ENCODE data around the gene ABCA13.

ABCA13 gene, protein sequence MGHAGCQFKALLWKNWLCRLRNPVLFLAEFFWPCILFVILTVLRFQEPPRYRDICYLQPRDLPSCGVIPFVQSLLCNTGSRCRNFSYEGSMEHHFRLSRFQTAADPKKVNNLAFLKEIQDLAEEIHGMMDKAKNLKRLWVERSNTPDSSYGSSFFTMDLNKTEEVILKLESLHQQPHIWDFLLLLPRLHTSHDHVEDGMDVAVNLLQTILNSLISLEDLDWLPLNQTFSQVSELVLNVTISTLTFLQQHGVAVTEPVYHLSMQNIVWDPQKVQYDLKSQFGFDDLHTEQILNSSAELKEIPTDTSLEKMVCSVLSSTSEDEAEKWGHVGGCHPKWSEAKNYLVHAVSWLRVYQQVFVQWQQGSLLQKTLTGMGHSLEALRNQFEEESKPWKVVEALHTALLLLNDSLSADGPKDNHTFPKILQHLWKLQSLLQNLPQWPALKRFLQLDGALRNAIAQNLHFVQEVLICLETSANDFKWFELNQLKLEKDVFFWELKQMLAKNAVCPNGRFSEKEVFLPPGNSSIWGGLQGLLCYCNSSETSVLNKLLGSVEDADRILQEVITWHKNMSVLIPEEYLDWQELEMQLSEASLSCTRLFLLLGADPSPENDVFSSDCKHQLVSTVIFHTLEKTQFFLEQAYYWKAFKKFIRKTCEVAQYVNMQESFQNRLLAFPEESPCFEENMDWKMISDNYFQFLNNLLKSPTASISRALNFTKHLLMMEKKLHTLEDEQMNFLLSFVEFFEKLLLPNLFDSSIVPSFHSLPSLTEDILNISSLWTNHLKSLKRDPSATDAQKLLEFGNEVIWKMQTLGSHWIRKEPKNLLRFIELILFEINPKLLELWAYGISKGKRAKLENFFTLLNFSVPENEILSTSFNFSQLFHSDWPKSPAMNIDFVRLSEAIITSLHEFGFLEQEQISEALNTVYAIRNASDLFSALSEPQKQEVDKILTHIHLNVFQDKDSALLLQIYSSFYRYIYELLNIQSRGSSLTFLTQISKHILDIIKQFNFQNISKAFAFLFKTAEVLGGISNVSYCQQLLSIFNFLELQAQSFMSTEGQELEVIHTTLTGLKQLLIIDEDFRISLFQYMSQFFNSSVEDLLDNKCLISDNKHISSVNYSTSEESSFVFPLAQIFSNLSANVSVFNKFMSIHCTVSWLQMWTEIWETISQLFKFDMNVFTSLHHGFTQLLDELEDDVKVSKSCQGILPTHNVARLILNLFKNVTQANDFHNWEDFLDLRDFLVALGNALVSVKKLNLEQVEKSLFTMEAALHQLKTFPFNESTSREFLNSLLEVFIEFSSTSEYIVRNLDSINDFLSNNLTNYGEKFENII (N-terminal part only)

DNA sequence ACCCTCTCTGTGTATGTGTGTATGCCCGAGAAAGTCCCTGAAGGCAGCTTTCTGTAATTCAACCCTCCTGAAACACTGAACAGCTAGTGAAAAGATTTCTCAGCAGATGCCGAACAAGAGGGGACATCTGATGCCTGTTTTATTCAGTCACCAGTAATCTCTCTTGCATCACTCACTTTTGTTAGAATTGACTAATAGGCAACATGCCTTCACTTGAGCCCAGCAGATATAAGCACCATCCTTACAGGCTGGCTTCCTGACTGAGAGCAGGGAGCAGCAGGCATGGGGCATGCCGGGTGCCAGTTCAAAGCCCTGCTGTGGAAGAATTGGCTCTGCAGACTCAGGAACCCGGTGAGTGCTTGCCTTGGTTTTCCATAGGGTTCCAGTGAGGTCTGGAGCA lies at the start of gene ABCA13:
Gene ABCA13, plus strand, starts transcription at position 257 of the 400 bp plus-strand sequence. Its CDS starts 26 bp downstream, at position 283.
- no peak for TF ChIP-seq RAD21 (IDR thresholded peaks at IDR 0.05; ENCODE audit: low read depth)
- TF ChIP-seq YY1 (IDR thresholded peaks at IDR 0.05; ENCODE audit: low read depth), result no peak
- no peak for TF ChIP-seq CREB1 (IDR thresholded peaks at IDR 0.05; ENCODE audit: low read depth)
- TF ChIP-seq TAF1 (IDR thresholded peaks at IDR 0.05; ENCODE audit: low read depth), result no peak
- no peak for TF ChIP-seq TCF12 (IDR thresholded peaks at IDR 0.05; ENCODE audit: low read depth)
- TF ChIP-seq EP300 (IDR thresholded peaks at IDR 0.05; ENCODE audit: borderline replicate concordance), result no peak

DNA sequence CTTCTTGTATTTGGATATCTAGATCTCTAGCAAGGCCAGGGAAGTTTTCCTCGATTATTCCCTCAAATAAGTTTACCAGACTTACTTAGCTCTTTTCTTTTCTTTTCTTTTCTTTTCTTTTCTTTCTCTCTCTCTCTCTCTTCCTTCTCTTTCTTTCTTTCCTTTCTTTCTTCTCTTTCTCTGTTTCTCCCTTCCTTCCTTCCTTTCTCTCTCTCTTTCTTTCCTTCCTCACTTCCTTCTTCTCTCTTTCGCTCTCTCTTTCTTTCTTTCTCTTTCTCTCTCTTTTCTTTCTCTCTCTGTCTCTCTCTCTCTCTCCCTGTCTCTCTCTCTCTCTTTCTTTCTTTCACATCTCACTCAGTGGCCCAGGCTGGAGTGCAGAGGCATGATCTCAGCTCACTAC lies 45.2 kb upstream of the ABCA13 start:
- no peak for TF ChIP-seq CEBPB (IDR thresholded peaks at IDR 0.05)
- TF ChIP-seq EP300 (IDR thresholded peaks at IDR 0.05; ENCODE audit: borderline replicate concordance), result no peak
- TF ChIP-seq, protein P1, sequence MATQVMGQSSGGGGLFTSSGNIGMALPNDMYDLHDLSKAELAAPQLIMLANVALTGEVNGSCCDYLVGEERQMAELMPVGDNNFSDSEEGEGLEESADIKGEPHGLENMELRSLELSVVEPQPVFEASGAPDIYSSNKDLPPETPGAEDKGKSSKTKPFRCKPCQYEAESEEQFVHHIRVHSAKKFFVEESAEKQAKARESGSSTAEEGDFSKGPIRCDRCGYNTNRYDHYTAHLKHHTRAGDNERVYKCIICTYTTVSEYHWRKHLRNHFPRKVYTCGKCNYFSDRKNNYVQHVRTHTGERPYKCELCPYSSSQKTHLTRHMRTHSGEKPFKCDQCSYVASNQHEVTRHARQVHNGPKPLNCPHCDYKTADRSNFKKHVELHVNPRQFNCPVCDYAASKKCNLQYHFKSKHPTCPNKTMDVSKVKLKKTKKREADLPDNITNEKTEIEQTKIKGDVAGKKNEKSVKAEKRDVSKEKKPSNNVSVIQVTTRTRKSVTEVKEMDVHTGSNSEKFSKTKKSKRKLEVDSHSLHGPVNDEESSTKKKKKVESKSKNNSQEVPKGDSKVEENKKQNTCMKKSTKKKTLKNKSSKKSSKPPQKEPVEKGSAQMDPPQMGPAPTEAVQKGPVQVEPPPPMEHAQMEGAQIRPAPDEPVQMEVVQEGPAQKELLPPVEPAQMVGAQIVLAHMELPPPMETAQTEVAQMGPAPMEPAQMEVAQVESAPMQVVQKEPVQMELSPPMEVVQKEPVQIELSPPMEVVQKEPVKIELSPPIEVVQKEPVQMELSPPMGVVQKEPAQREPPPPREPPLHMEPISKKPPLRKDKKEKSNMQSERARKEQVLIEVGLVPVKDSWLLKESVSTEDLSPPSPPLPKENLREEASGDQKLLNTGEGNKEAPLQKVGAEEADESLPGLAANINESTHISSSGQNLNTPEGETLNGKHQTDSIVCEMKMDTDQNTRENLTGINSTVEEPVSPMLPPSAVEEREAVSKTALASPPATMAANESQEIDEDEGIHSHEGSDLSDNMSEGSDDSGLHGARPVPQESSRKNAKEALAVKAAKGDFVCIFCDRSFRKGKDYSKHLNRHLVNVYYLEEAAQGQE (IDR thresholded peaks at IDR 0.05; ENCODE audit: low read depth), result no peak
- TF ChIP-seq, protein P2, sequence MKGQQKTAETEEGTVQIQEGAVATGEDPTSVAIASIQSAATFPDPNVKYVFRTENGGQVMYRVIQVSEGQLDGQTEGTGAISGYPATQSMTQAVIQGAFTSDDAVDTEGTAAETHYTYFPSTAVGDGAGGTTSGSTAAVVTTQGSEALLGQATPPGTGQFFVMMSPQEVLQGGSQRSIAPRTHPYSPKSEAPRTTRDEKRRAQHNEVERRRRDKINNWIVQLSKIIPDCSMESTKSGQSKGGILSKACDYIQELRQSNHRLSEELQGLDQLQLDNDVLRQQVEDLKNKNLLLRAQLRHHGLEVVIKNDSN (IDR thresholded peaks at IDR 0.05), result no peak
- TF ChIP-seq RAD21 (IDR thresholded peaks at IDR 0.05; ENCODE audit: low read depth), result no peak
- TF ChIP-seq TAF1 (IDR thresholded peaks at IDR 0.05; ENCODE audit: low read depth), result no peak
- no peak for TF ChIP-seq EGR1 (IDR thresholded peaks at IDR 0.05)
- no peak for TF ChIP-seq ZBTB7A (IDR thresholded peaks at IDR 0.05; ENCODE audit: low read depth)
- no peak for TF ChIP-seq CREB1 (IDR thresholded peaks at IDR 0.05; ENCODE audit: low read depth)
- TF ChIP-seq NFIC (IDR thresholded peaks at IDR 0.05), result no peak
- TF ChIP-seq TEAD4 (IDR thresholded peaks at IDR 0.05), result no peak
- no peak for TF ChIP-seq TCF12 (IDR thresholded peaks at IDR 0.05; ENCODE audit: low read depth)
- TF ChIP-seq, protein P3, sequence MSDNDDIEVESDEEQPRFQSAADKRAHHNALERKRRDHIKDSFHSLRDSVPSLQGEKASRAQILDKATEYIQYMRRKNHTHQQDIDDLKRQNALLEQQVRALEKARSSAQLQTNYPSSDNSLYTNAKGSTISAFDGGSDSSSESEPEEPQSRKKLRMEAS (IDR thresholded peaks at IDR 0.05), result no peak
- TF ChIP-seq FOXM1 (IDR thresholded peaks at IDR 0.05; ENCODE audit: borderline replicate concordance, low read depth), result no peak

DNA sequence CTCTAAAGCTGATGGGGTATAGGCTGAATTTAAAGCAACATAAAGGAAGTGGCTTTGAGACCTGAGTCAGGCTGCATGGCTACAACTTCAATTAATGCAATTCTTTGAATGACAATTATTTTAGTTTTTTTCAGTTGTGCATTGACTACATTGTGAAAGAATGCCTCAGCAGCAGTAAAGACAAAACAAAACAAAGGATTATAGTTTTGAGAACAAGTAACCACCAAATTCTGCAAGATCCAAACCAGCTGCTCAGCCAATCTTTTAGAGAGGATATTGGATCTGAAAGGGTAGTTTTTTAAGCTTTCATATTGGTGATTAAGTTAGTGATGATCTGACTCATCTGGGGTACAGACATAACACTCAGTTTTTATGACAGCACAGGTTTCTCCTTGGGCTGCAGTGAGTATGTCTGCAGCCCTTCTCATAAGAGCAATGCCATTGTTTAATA lies 40.6 kb upstream of the ABCA13 start:
- TF ChIP-seq CEBPB (IDR thresholded peaks at IDR 0.05) (no peak), YY1 (IDR thresholded peaks at IDR 0.05; ENCODE audit: low read depth) (no peak), ZBTB7A (IDR thresholded peaks at IDR 0.05; ENCODE audit: low read depth) (no peak), NFIC (IDR thresholded peaks at IDR 0.05) (no peak), TCF12 (IDR thresholded peaks at IDR 0.05; ENCODE audit: low read depth) (no peak), TEAD4 (IDR thresholded peaks at IDR 0.05) (no peak), TAF1 (IDR thresholded peaks at IDR 0.05; ENCODE audit: low read depth) (no peak), CREB1 (IDR thresholded peaks at IDR 0.05; ENCODE audit: low read depth) (no peak), EP300 (IDR thresholded peaks at IDR 0.05; ENCODE audit: borderline replicate concordance) (no peak), EGR1 (IDR thresholded peaks at IDR 0.05) (no peak), RAD21 (IDR thresholded peaks at IDR 0.05; ENCODE audit: low read depth) (no peak)
- TF ChIP-seq, protein P1 (IDR thresholded peaks at IDR 0.05; ENCODE audit: low read depth), result no peak
- TF ChIP-seq, protein P3 (IDR thresholded peaks at IDR 0.05), result no peak
- TF ChIP-seq, protein P2 (IDR thresholded peaks at IDR 0.05), result no peak

DNA sequence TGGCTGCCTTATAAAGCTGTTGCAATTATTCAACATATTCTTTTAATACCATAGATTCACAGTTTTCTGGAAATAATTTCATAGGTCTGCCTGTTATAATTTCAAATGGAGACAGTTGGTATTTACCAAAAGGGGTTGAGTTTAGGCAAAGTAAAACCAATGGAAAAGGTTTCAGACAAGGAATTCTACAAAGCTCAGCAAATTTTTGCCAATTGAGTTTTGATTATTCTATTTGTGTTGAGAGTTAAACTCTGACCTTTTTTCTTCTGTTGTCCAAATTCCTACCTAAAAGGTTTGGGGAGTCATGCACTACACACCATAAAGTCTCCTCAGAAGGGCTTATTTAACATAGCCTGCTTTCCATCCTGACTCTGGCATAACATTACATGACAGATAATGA lies 38.5 kb upstream of the ABCA13 start:
- TF ChIP-seq EP300 (IDR thresholded peaks at IDR 0.05; ENCODE audit: borderline replicate concordance) (no peak), NFIC (IDR thresholded peaks at IDR 0.05) (no peak), CREB1 (IDR thresholded peaks at IDR 0.05; ENCODE audit: low read depth) (no peak), FOXM1 (IDR thresholded peaks at IDR 0.05; ENCODE audit: borderline replicate concordance, low read depth) (no peak), CEBPB (IDR thresholded peaks at IDR 0.05) (no peak), RAD21 (IDR thresholded peaks at IDR 0.05; ENCODE audit: low read depth) (no peak), TCF12 (IDR thresholded peaks at IDR 0.05; ENCODE audit: low read depth) (no peak), TAF1 (IDR thresholded peaks at IDR 0.05; ENCODE audit: low read depth) (no peak), ZBTB7A (IDR thresholded peaks at IDR 0.05; ENCODE audit: low read depth) (no peak), EGR1 (IDR thresholded peaks at IDR 0.05) (no peak), TEAD4 (IDR thresholded peaks at IDR 0.05) (no peak), YY1 (IDR thresholded peaks at IDR 0.05; ENCODE audit: low read depth) (no peak)
- TF ChIP-seq, protein P1 (IDR thresholded peaks at IDR 0.05; ENCODE audit: low read depth), result no peak
- TF ChIP-seq, protein P3 (IDR thresholded peaks at IDR 0.05), result no peak
- TF ChIP-seq, protein P2 (IDR thresholded peaks at IDR 0.05), result no peak

Data from Ishikawa (cell line).